Stimulated activated effector memory CD8-positive, alpha-beta T cell treated with anti-CD3 and anti-CD28 coated beads, Interleukin-12 subunit alpha, Interleukin-12 subunit beta, amount 100 ng/mL, for 72 hours (primary cell): ENCODE data around the gene WDCP.

Experiments used
- ATAC-seq: fragments of 150-1000 bp; cut with Tn5 transposase; 2 replicates; pipeline ENCODE4 v1.10.0; 2021
- DNase-seq, 2 donors: peaks; one replicate each; pipeline ENCODE4 v3.0.0; 2021 to 2022; ENCODE audit warnings: low spot score in 2 of 2
- H3K27ac Mint-ChIP-seq: one replicate; pipeline ENCODE4 v1.8.0; 2022; ENCODE audit warnings: mild to moderate bottlenecking, mixed read lengths
- H3K36me3 Mint-ChIP-seq: one replicate; pipeline ENCODE4 v1.8.0; 2022; ENCODE audit warnings: mild to moderate bottlenecking, mixed read lengths
- H3K4me1 Mint-ChIP-seq: one replicate; pipeline ENCODE4 v1.8.0; 2022; ENCODE audit warnings: mixed read lengths
- H3K4me3 Mint-ChIP-seq: one replicate; pipeline ENCODE4 v1.8.0; 2022; ENCODE audit warnings: mild to moderate bottlenecking, mixed read lengths
- H3K9me3 Mint-ChIP-seq: one replicate; pipeline ENCODE4 v1.8.0; 2022; ENCODE audit warnings: mixed read lengths

Gene WDCP

DNA sequence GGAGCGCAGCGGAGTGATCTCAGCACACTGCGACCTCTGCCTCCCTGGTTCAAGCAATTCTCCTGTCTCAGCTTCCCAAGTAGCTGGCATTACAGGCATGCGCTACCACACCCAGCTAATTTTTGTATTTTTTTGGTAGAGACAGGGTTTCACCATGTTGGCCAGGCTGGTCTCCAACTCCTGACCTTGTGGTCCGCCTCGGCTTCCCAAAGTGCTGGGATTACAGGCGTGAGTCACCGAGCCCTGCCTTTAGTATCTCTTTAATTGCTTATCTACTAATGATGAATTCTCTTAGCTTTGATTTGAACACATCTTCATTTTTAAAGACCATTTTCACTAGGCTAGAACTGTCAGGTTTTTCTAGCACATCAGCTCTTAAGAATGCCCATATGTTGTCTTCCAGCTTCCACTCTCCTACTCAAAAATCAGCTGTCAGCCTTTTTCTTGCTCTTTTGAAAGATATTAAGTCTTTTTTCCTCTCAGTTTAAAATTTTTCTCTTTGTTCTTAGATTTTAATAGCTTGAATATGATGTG, 53.4 kb downstream of the WDCP start:
- Mint-ChIP-seq H3K36me3 (peaks cover 4% of the 10 kb centered on the region), H3K27ac (no peak overlapping the region), H3K9me3 (no peaks in the 10 kb centered on the region), H3K4me3 (no peak overlapping the region), H3K4me1 (no peaks in the 10 kb centered on the region)
- ATAC-seq, result no peak
- DNase-seq, result no peak

- DNase-seq (no peak), ATAC-seq (no peak)
- no peaks in the 10 kb centered on the region for H3K9me3 Mint-ChIP-seq
- H3K27ac Mint-ChIP-seq, result no peak overlapping the region
- no peaks in the 10 kb centered on the region for H3K4me1 Mint-ChIP-seq
- no peak overlapping the region for H3K4me3 Mint-ChIP-seq
- H3K36me3 Mint-ChIP-seq, result no peaks in the 10 kb centered on the region
These were observed 54.3 kb downstream of the WDCP start for GRCh38 chr2:23992931-23993330.

- no peak for ATAC-seq
- Mint-ChIP-seq H3K9me3 (no peaks in the 10 kb centered on the region), H3K27ac (no peak overlapping the region), H3K4me1 (no peaks in the 10 kb centered on the region), H3K4me3 (no peak overlapping the region), H3K36me3 (peaks cover 19% of the 10 kb centered on the region)
- no peak for DNase-seq
These were observed 58.8 kb downstream of the WDCP start for GRCh38 chr2:23988371-23988770.
